ENCODE data around the gene S100A11. TPM values are rescaled to one million over a fixed set of nuclear protein-coding genes. Genes with fewer than 3 reads are reported as not detected.

S100A11 gene
- total and polyA plus RNA-seq, 5 donors: 56.3 to 227 (median 124) TPM

DNA sequence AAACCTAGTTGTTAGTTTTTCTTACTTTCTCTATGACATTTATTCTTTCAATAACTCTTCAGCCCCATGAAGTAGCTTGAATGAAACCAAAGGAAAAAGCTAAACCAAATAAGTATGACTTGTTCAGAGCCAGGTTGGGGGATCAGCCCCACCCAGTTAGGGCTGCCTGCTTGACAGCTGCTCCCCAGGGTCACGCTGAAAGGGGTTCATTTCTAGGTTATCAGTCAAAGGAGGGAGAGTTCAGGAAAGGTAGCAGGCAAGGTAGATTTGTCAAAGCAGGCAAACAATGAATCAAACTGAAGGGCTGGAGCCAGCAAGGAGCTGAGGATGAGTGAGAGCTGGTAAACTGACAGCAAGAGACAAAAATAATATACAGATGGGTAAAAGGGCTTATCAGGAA lies 3.1 kb upstream of the S100A11 start:
- Histone ChIP-seq H3K27ac (ENCODE audit: low read length) (no peak overlapping the region), H3K9me3 (ENCODE audit: control insufficient read depth, low read length) (no peaks in the 10 kb centered on the region), H3K4me1 (ENCODE audit: control insufficient read depth, insufficient read depth, low read length) (no peaks in the 10 kb centered on the region), H3K27me3 (ENCODE audit: control insufficient read depth, insufficient read depth) (no peaks in the 10 kb centered on the region), H3K4me3 (ENCODE audit: low read length) (no peak overlapping the region)
- intact Hi-C loops (cut with DNase I): no loop called here
- 64% methylated on average over 1 of the region's 1 CpG for WGBS
- no peak for ATAC-seq
- DNase-seq: no peak

DNA sequence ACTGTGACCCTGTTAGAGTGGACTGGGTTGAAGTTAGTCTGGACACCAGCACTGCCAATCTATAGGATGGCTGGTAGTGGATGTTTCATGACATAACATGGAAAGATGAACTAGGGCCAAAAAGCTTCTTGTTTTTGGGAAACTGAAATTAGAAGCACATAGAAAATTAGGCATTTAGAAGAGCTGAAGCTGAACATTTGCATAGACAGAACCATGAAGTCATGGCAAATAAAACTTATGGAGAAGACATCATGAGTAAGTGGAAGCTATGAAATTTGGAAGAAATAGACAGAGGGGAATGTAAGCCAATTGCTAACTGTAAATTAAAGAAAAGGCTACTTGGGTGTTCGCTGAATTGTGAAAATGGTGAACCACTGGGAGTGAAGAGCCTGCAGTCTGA lies 2.7 kb upstream of the S100A11 start:
- no peak for DNase-seq
- H3K27ac ChIP-seq (ENCODE audit: low read length): no peak overlapping the region
- H3K9me3 ChIP-seq (ENCODE audit: control insufficient read depth, low read length): no peaks in the 10 kb centered on the region
- no peaks in the 10 kb centered on the region for H3K27me3 ChIP-seq (ENCODE audit: control insufficient read depth, insufficient read depth)
- no peaks in the 10 kb centered on the region for H3K4me1 ChIP-seq (ENCODE audit: control insufficient read depth, insufficient read depth, low read length)
- WGBS: 97% methylated on average over 1 of the region's 1 CpG
- no peak for ATAC-seq
- no peak overlapping the region for H3K4me3 ChIP-seq (ENCODE audit: low read length)
- intact Hi-C loops (cut with DNase I): no loop called here

DNA sequence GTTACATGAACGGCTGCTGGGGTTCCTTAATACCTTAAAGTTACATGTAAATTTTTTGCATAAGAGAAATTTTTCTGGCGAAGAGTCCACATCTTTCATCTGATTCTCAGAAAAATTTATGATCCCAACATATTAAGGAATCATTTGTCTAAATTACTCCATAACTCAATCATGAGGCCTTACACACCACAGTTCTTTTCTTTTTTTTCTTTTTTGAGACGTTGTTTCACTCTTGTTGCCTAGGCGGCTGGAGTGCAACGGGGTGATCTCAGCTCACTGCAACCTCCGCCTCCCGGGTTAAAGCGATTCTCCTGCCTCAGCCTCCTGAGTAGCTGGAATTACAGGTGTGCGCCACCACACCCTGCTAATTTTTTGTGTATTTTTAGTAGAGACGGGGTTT lies 2.1 kb upstream of the S100A11 start:
- WGBS: 92% methylated on average over 10 of the region's 10 CpGs
- Histone ChIP-seq H3K27ac (ENCODE audit: low read length) (no peak overlapping the region), H3K9me3 (ENCODE audit: control insufficient read depth, low read length) (no peaks in the 10 kb centered on the region), H3K4me1 (ENCODE audit: control insufficient read depth, insufficient read depth, low read length) (no peaks in the 10 kb centered on the region), H3K27me3 (ENCODE audit: control insufficient read depth, insufficient read depth) (no peaks in the 10 kb centered on the region), H3K4me3 (ENCODE audit: low read length) (no peak overlapping the region)
- intact Hi-C loops (cut with DNase I): no loop called here
- ATAC-seq (no peak), DNase-seq (no peak)

DNA sequence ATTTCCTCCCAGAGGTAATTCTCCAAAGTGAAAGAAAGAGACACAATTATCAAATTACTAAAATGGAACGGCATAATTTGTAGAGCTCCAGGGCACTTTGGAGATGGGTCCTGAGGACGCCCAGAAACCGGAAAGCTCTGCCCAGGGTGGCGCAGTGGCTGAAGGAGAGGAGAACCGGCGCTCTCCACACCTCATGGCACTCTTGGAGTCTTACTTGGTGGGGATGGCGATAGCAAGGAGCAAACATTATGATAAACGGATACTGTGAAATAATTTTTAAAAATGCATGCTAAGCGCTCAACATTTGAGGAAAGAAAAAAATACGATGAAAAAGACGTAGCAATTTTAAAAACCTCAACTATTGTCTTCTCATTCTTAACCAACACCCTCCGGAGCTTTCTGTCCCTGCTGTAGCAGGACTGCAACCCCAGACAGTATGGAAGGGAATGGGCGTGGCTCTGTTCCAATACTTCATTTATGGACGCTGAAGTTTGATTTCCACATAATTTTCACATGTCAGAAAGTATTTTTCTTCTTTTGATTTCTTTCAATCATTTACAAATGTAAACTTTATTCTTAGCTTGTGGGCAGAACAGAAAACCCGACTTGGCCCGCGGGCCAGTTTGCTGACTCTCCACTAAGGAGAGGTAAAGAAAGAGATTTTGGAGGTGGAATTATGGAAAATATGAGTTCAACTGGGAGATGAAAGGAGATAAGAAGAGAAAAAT lies 1.1 kb downstream of the S100A11 start:
- H3K27ac ChIP-seq (ENCODE audit: low read length): peak overlapping the region; percentile 86
- no peaks in the 10 kb centered on the region for H3K9me3 ChIP-seq (ENCODE audit: control insufficient read depth, low read length)
- intact Hi-C loops (cut with DNase I): no loop called here
- H3K4me1 ChIP-seq (ENCODE audit: control insufficient read depth, insufficient read depth, low read length): no peaks in the 10 kb centered on the region
- H3K27me3 ChIP-seq (ENCODE audit: control insufficient read depth, insufficient read depth): no peaks in the 10 kb centered on the region
- peak overlapping the region; percentile 96 for H3K4me3 ChIP-seq (ENCODE audit: low read length)
- DNase-seq (no peak), ATAC-seq (no peak)
- WGBS: 18% methylated on average over 17 of the region's 17 CpGs

- Histone ChIP-seq H3K27me3 (ENCODE audit: control insufficient read depth, insufficient read depth) (no peaks in the 10 kb centered on the region), H3K4me1 (ENCODE audit: control insufficient read depth, insufficient read depth, low read length) (no peaks in the 10 kb centered on the region), H3K9me3 (ENCODE audit: control insufficient read depth, low read length) (no peaks in the 10 kb centered on the region), H3K27ac (ENCODE audit: low read length) (peak overlapping the region; percentile 53), H3K4me3 (ENCODE audit: low read length) (peak overlapping the region; percentile 96)
- intact Hi-C loops (cut with DNase I): no loop called here
- 14% methylated on average over 8 of the region's 8 CpGs for WGBS
- DNase-seq: peak; percentile 45 to 64 (median 59)
- ATAC-seq: peak; percentile 9 to 21
These were observed 1.9 kb downstream of the S100A11 start for GRCh38 chr1:152034654-152035538.

- peak; percentile 15 to 38 for ATAC-seq
- Histone ChIP-seq H3K4me3 (ENCODE audit: low read length) (peak overlapping the region; percentile 96), H3K9me3 (ENCODE audit: control insufficient read depth, low read length) (no peaks in the 10 kb centered on the region), H3K4me1 (ENCODE audit: control insufficient read depth, insufficient read depth, low read length) (no peaks in the 10 kb centered on the region), H3K27ac (ENCODE audit: low read length) (peak overlapping the region; percentile 53), H3K27me3 (ENCODE audit: control insufficient read depth, insufficient read depth) (no peaks in the 10 kb centered on the region)
- DNase-seq: no peak
- intact Hi-C loops (cut with DNase I): no loop called here
- WGBS: 51% methylated on average over 1 of the region's 1 CpG
These were observed 2.5 kb downstream of the S100A11 start for GRCh38 chr1:152034324-152034653.

DNA sequence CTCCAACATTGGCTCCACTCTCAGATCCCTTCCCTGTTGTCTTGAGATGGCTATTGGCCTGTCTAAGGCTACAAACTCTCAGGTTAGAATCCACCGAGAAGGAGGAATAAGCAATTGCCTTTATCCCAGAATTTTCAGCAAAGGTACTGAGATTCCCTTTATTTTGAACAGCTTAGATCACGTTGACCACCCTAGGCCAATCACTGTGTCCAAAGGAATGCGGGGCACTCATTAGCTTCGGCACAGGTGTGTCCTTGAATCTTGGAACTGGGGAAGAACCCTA lies 6.9 kb downstream of the S100A11 start:
- Histone ChIP-seq H3K4me3 (ENCODE audit: low read length) (no peak overlapping the region), H3K9me3 (ENCODE audit: control insufficient read depth, low read length) (no peaks in the 10 kb centered on the region), H3K4me1 (ENCODE audit: control insufficient read depth, insufficient read depth, low read length) (no peaks in the 10 kb centered on the region), H3K27me3 (ENCODE audit: control insufficient read depth, insufficient read depth) (no peaks in the 10 kb centered on the region), H3K27ac (ENCODE audit: low read length) (no peak overlapping the region)
- ATAC-seq: no peak
- 94% methylated on average over 4 of the region's 4 CpGs for WGBS
- DNase-seq: no peak
- intact Hi-C loops (cut with DNase I): no loop called here

GRCh38 chr1:152029144-152029928 lies 7.5 kb downstream of the S100A11 start:
- ATAC-seq: no peak
- WGBS: 81% methylated on average over 8 of the region's 8 CpGs
- DNase-seq: no peak
- H3K4me1 ChIP-seq (ENCODE audit: control insufficient read depth, insufficient read depth, low read length): no peaks in the 10 kb centered on the region
- intact Hi-C loops (cut with DNase I): no loop called here
- no peak overlapping the region for H3K27ac ChIP-seq (ENCODE audit: low read length)
- H3K9me3 ChIP-seq (ENCODE audit: control insufficient read depth, low read length): no peaks in the 10 kb centered on the region
- no peaks in the 10 kb centered on the region for H3K27me3 ChIP-seq (ENCODE audit: control insufficient read depth, insufficient read depth)
- H3K4me3 ChIP-seq (ENCODE audit: low read length): no peak overlapping the region

GRCh38 chr1:152026895-152027294 lies 9.9 kb downstream of the S100A11 start:
- no peak for DNase-seq
- H3K27me3 ChIP-seq (ENCODE audit: control insufficient read depth, insufficient read depth): no peaks in the 10 kb centered on the region
- no peak for ATAC-seq
- H3K4me3 ChIP-seq (ENCODE audit: low read length): no peak overlapping the region
- no peaks in the 10 kb centered on the region for H3K4me1 ChIP-seq (ENCODE audit: control insufficient read depth, insufficient read depth, low read length)
- H3K9me3 ChIP-seq (ENCODE audit: control insufficient read depth, low read length): no peaks in the 10 kb centered on the region
- no peak overlapping the region for H3K27ac ChIP-seq (ENCODE audit: low read length)
- WGBS: 42% methylated on average over 3 of the region's 3 CpGs
- intact Hi-C loops (cut with DNase I): no loop called here

GRCh38 chr1:152024223-152024622 lies 12.6 kb downstream of the S100A11 start:
- H3K4me1 ChIP-seq (ENCODE audit: control insufficient read depth, insufficient read depth, low read length): no peaks in the 10 kb centered on the region
- no peak for DNase-seq
- no peak for ATAC-seq
- H3K4me3 ChIP-seq (ENCODE audit: low read length): no peak overlapping the region
- H3K27me3 ChIP-seq (ENCODE audit: control insufficient read depth, insufficient read depth): no peaks in the 10 kb centered on the region
- intact Hi-C loops (cut with DNase I): no loop called here
- H3K9me3 ChIP-seq (ENCODE audit: control insufficient read depth, low read length): no peaks in the 10 kb centered on the region
- WGBS: 79% methylated on average over 4 of the region's 4 CpGs
- H3K27ac ChIP-seq (ENCODE audit: low read length): no peak overlapping the region

DNA sequence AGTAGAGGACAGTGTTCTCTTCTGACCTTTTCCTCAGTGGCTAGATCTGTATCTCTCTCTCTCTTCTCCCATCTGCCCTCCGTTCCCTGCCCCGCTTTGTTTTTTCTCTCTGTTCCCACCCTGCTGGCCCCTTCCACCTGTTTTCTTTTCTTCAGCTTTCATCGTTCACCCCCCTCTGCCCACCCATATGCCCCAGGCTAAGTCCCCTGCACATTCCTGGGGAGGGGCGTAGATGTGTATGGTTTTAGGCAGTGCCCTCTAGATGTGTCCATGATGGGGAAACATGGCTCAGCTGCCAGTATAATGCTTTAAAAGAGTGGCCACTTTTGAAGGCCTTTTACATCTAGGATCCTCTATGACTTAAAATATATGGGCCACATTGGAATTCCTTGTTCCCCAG lies 13.6 kb downstream of the S100A11 start:
- H3K4me1 ChIP-seq (ENCODE audit: control insufficient read depth, insufficient read depth, low read length): no peaks in the 10 kb centered on the region
- peaks cover 2% of the 10 kb centered on the region for H3K27me3 ChIP-seq (ENCODE audit: control insufficient read depth, insufficient read depth)
- no peaks in the 10 kb centered on the region for H3K9me3 ChIP-seq (ENCODE audit: control insufficient read depth, low read length)
- no peak overlapping the region for H3K27ac ChIP-seq (ENCODE audit: low read length)
- DNase-seq (no peak), ATAC-seq (no peak)
- WGBS: 91% methylated on average over 4 of the region's 4 CpGs
- intact Hi-C loops (cut with DNase I): no loop called here
- H3K4me3 ChIP-seq (ENCODE audit: low read length): no peak overlapping the region
